Progenitor cell of endocrine pancreas (in vitro differentiated cells): ENCODE measurements around the gene GPATCH2L. TPM values are rescaled to one million over a fixed set of nuclear protein-coding genes. Genes with fewer than 3 reads are reported as not detected.

Experiments used
- DNase-seq: peaks from one replicate; pipeline ENCODE4 v3.0.0; 2021; ENCODE audit warnings: low spot score; ENCODE audit not compliant: unreplicated experiment
- H3K27ac Mint-ChIP-seq: 2 replicates; pipeline ENCODE4 v1.8.0; 2021; ENCODE audit warnings: mild to moderate bottlenecking, moderate library complexity, mixed read lengths
- H3K27me3 Mint-ChIP-seq: 2 replicates; pipeline ENCODE4 v1.8.0; 2021; ENCODE audit warnings: mixed read lengths
- H3K36me3 Mint-ChIP-seq: 2 replicates; pipeline ENCODE4 v1.8.0; 2022; ENCODE audit warnings: mixed read lengths; ENCODE audit not compliant: insufficient read depth
- H3K4me1 Mint-ChIP-seq: 2 replicates; pipeline ENCODE4 v1.8.0; 2021; ENCODE audit warnings: low read depth, mixed read lengths
- H3K4me3 Mint-ChIP-seq: 2 replicates; pipeline ENCODE4 v1.8.0; 2021; ENCODE audit warnings: low read depth, mild to moderate bottlenecking, moderate library complexity, mixed read lengths
- H3K9me3 Mint-ChIP-seq: 2 replicates; pipeline ENCODE4 v1.8.0; 2021; ENCODE audit warnings: low read depth, mixed read lengths
- total RNA-seq: library from RNA; stranded (reverse); gene quantifications from 2 replicates; pipeline ENCODE4 v1.2.1, GENCODE V29; 2021
- TF ChIP-seq, protein P1 (sequence below): fragments of 200-600 bp; sonication (generic); IDR thresholded peaks from one replicate; pipeline ENCODE4 v1.5.0; 2021; ENCODE audit warnings: antibody characterized with exemption, mild to moderate bottlenecking; ENCODE audit not compliant: unreplicated experiment

GPATCH2L gene
- total RNA-seq, 1 donor from 2014 or later: 73.3 TPM

DNA sequence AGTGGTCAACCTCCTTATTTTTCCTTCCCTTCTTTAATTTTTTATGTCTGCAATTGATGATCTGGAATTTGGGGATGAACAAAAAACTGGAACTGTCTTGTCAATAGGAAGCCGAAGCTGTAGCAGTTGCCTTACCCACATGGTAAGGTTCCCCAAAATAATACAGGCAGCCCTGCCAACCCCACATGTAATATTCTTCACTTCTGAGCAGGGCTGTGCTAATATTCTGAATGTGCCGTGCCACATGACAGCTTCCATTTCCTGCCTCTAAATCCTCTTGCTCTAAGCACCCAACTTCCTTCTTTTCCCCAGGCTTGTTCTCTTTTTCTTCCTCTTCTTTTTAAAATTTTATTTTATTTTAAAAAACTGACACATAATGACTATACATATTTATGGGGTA is 39.6 kb downstream of the GPATCH2L start:
- Mint-ChIP-seq H3K4me3 (no peak overlapping the region), H3K27me3 (no peaks in the 10 kb centered on the region), H3K27ac (no peak overlapping the region), H3K36me3 (peaks cover 24% of the 10 kb centered on the region), H3K9me3 (no peaks in the 10 kb centered on the region), H3K4me1 (peaks cover 16% of the 10 kb centered on the region)
- TF ChIP-seq, protein P1, sequence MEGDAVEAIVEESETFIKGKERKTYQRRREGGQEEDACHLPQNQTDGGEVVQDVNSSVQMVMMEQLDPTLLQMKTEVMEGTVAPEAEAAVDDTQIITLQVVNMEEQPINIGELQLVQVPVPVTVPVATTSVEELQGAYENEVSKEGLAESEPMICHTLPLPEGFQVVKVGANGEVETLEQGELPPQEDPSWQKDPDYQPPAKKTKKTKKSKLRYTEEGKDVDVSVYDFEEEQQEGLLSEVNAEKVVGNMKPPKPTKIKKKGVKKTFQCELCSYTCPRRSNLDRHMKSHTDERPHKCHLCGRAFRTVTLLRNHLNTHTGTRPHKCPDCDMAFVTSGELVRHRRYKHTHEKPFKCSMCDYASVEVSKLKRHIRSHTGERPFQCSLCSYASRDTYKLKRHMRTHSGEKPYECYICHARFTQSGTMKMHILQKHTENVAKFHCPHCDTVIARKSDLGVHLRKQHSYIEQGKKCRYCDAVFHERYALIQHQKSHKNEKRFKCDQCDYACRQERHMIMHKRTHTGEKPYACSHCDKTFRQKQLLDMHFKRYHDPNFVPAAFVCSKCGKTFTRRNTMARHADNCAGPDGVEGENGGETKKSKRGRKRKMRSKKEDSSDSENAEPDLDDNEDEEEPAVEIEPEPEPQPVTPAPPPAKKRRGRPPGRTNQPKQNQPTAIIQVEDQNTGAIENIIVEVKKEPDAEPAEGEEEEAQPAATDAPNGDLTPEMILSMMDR: no peak
- DNase-seq: no peak

DNA sequence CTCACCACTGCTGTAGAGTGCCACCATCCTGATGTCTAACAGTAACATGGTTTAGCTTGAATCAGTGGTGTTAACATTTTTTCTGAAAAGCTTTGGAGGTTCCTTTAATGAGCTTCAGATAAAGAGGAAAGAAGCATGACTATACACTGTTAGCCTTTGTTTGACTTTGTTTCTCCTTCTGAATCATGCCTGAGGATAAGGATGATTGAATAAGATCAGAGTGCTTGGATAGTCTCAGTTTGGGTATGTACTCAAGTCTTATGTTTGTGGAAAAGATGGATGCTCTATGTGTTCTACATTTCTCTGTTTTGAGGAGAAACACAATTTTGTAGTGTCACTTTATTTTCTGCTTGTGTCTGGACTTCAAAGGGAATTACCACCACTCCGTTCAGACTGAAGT is 42.0 kb downstream of the GPATCH2L start:
- peaks cover 23% of the 10 kb centered on the region for H3K36me3 Mint-ChIP-seq
- peaks cover 16% of the 10 kb centered on the region for H3K4me1 Mint-ChIP-seq
- no peaks in the 10 kb centered on the region for H3K27me3 Mint-ChIP-seq

DNA sequence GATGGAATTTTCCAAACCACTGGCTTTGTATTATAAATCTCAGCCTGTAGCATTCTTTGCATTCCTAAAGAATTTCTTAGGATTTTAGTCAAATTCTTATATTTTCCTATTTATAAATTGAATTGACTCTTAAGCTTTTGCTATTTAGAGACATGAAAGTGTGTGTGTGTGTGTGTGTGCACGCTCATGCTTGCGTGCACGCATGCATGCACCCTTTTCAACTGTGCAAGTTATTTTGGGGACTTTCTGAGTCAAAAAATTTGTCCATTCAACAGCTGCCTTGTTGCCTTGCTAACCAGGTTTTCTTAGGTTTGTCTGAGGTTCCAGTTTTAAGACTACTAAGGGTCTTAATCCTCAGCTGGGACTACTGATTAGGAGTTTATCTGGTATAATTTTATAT is 42.6 kb downstream of the GPATCH2L start:
- DNase-seq: no peak
- Mint-ChIP-seq H3K4me3 (no peak overlapping the region), H3K9me3 (no peaks in the 10 kb centered on the region), H3K36me3 (peaks cover 19% of the 10 kb centered on the region), H3K27me3 (no peaks in the 10 kb centered on the region), H3K27ac (no peak overlapping the region), H3K4me1 (peaks cover 16% of the 10 kb centered on the region)
- TF ChIP-seq, protein P1: no peak

More for the DNA sequence above, 42.0 kb downstream of the GPATCH2L start:
- Mint-ChIP-seq H3K27ac (no peak overlapping the region), H3K4me3 (no peak overlapping the region), H3K9me3 (no peaks in the 10 kb centered on the region)
- DNase-seq: no peak
- TF ChIP-seq, protein P1: no peak

DNA sequence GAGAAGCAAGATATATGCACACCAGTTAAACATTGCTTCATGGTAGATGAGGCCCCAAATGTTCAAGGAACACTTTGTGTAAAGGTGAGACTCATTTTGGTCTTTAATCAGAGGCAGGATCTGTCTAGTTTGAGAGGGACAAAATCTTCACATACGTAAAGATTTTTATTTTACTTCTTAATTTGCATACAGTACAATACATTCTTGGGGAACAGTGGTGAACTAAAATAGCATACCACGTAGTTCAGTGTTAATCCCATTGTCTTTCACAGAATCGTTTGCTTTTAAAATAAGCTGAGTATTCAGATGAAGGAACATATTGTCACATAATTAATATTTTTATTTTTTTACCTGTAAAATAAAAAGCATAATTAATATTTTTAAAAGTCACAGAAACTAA is 43.3 kb downstream of the GPATCH2L start:
- peaks cover 21% of the 10 kb centered on the region for H3K36me3 Mint-ChIP-seq
- no peaks in the 10 kb centered on the region for H3K27me3 Mint-ChIP-seq
- H3K27ac Mint-ChIP-seq: peak overlapping the region; percentile 56
- H3K4me1 Mint-ChIP-seq: peaks cover 16% of the 10 kb centered on the region
- no peak for DNase-seq
- TF ChIP-seq, protein P1: no peak
- H3K4me3 Mint-ChIP-seq: no peak overlapping the region
- no peaks in the 10 kb centered on the region for H3K9me3 Mint-ChIP-seq

DNA sequence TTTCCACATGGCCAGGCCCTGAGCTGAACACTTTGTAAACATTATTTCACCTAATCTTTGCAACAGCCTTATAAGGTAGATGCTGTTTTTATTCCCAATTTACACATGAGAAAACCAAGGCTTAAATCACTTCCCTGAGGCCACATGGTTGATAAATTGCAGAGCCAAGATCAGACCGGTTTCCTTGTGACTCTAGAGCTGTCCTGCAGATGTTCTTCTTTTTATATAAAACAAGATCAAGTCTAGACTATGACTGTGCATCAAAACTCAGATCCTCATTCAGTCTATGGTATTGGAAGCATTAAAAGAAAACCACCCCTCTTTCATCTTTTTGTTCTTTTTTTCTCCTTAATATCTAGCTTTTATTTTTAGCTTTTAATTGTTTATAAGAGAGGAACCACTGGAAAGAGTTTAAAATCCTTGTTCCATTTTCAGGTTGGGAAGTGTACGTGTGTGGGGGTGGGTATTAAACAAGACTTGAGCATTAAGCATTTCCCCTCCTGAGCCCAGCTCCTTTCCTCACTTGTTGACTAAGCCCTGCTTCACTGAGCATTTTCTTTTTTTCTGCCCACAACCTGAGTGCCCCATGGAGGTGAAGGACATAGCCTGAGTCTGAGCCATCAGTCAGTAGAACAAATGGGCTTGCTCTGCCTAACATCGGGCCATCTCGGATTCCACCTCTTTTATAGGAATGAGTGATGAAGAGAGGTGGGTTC is 45.4 kb downstream of the GPATCH2L start:
- Mint-ChIP-seq H3K27me3 (no peaks in the 10 kb centered on the region), H3K36me3 (peaks cover 18% of the 10 kb centered on the region), H3K27ac (no peak overlapping the region)

More for the DNA sequence above, 45.4 kb downstream of the GPATCH2L start:
- TF ChIP-seq, protein P1: no peak
- Mint-ChIP-seq H3K4me3 (no peak overlapping the region), H3K9me3 (no peaks in the 10 kb centered on the region), H3K4me1 (peaks cover 14% of the 10 kb centered on the region)
- DNase-seq: no peak
